Esophagus muscularis mucosa (tissue), 3 donors: ENCODE results near the gene PIGR.

Experiments used
- CTCF ChIP-seq, 3 experiments: fragments of 200-600 bp in 2 of 3; fragments of 450-650 bp in 1 of 3; sonication (generic) in 2 of 3; IDR thresholded peaks; one replicate each; pipeline ENCODE4 v1.5.1; 2017 to 2019; ENCODE audit warnings: antibody characterized with exemption in 3 of 3, mild to moderate bottlenecking in 2 of 3, moderate library complexity in 1 of 3
- POLR2A ChIP-seq: fragments of 450-650 bp; IDR thresholded peaks from one replicate; pipeline ENCODE4 v1.6.1; 2017; ENCODE audit warnings: antibody characterized with exemption, moderate library complexity, mild to moderate bottlenecking, low read depth

GRCh38 chr1:206895325-206895724, 50.9 kb downstream of the PIGR start:
- no peak for TF ChIP-seq CTCF (IDR thresholded peaks at IDR 0.05)
- TF ChIP-seq POLR2A: no peak
